HepG2 (cell line): Measurements from ENCODE around the gene CLDN7. TPM values are rescaled to one million over a fixed set of nuclear protein-coding genes. Genes with fewer than 3 reads are reported as not detected.
A peak's percentile ranks its signal among the peaks of the same experiment; 100 is the strongest.

Experiments
- ATAC-seq: fragments of 200-7000 bp; cut with Tn5 transposase; 3 replicates; pipeline ENCODE4 v1.9.1; 2020; ENCODE audit warnings: mild to moderate bottlenecking, moderate library complexity
- BruUV-seq: library from RNA; stranded (reverse); fragments of 400-500 nt; replicated peaks from 2 replicates; lab custom pipeline; 2021; lab: Mats Ljungman, UMichigan
- CTCF ChIA-PET: fragments of 300-600 bp; formaldehyde crosslinking; extraction: SDS; loops from one replicate; lab custom pipeline; 2021; ENCODE audit warnings: low total read pairs, inconsistent platforms, low intra/inter-chr PET ratio; lab: Yijun Ruan, JAX
- POLR2A ChIA-PET: fragments of 350-600 bp; sonication (Branson Sonifier 250); formaldehyde crosslinking; loops from one replicate; lab custom pipeline; 2020; ENCODE audit warnings: antibody characterized with exemption, inconsistent platforms; lab: Yijun Ruan, JAX
- DNase-seq: peaks from one replicate; pipeline ENCODE4 v3.0.0-alpha.2; 2015; ENCODE audit warnings: low spot score
- FAIRE-seq: peaks from 3 replicates; lab custom pipeline; 2011; peaks lifted over from hg19 to GRCh38; lab: Jason Lieb, UNC
- H2AFZ ChIP-seq: one replicate; pipeline ENCODE4 v1.6.1; 2011; ENCODE audit warnings: low read length, inconsistent platforms
- H3K27ac ChIP-seq: fragments of 300-600 bp; 3 replicates; pipeline ENCODE4 v1.8.0; 2011; ENCODE audit warnings: mixed run types, mild to moderate bottlenecking, mixed read lengths, low read length, inconsistent platforms; ENCODE audit not compliant: insufficient read depth; ENCODE audit errors: extremely low read length
- H3K27me3 ChIP-seq, 2 experiments: fragments of 200-600 bp in 1 of 2; 2 replicates in 1 of 2; 3 replicates in 1 of 2; pipeline versions ENCODE4 v1.6.0 to v1.8.0; 2011; ENCODE audit warnings: low read length in 2 of 2, mild to moderate bottlenecking in 2 of 2, moderate library complexity in 2 of 2, inconsistent platforms in 1 of 2; ENCODE audit not compliant: insufficient read depth in 2 of 2, control insufficient read depth in 1 of 2
- H3K36me3 ChIP-seq, 2 experiments: fragments of 200-600 bp in 1 of 2; replicated peaks in 1 of 2; 2 replicates in 1 of 2; 3 replicates in 1 of 2; pipeline versions ENCODE4 v1.5.1 to v1.8.0; 2011; ENCODE audit warnings: low read length in 2 of 2, inconsistent platforms in 1 of 2; ENCODE audit not compliant: insufficient read depth in 2 of 2, control insufficient read depth in 1 of 2
- H3K4me1 ChIP-seq: 2 replicates; pipeline ENCODE4 v1.5.1; 2012; ENCODE audit warnings: low read length, inconsistent platforms; ENCODE audit not compliant: insufficient read depth
- H3K4me2 ChIP-seq: 2 replicates; pipeline ENCODE4 v1.6.0; 2011; ENCODE audit warnings: low read depth, low read length, inconsistent platforms
- H3K4me3 ChIP-seq, 3 experiments: fragments of 200-600 bp in 1 of 3; sonication (generic), shearing (Covaris generic) in 1 of 3; replicated peaks in 1 of 3; 2 replicates each; pipeline ENCODE4 v1.5.1; 2011 to 2016; ENCODE audit warnings: low read length in 3 of 3, inconsistent platforms in 2 of 3, low read depth in 2 of 3, mild to moderate bottlenecking in 2 of 3, control low read depth in 1 of 3, mixed read lengths in 1 of 3; ENCODE audit not compliant: insufficient read depth in 1 of 3
- H3K79me2 ChIP-seq: one replicate; pipeline ENCODE4 v1.6.1; 2011; ENCODE audit warnings: low read length, inconsistent platforms; ENCODE audit not compliant: insufficient read depth
- H3K9ac ChIP-seq: 2 replicates; pipeline ENCODE4 v1.6.0; 2011; ENCODE audit warnings: mild to moderate bottlenecking, low read depth, low read length, inconsistent platforms; ENCODE audit not compliant: insufficient read depth
- H3K9me3 ChIP-seq: 2 replicates; pipeline ENCODE4 v1.5.1; 2012; ENCODE audit warnings: mild to moderate bottlenecking, low read length
- H4K20me1 ChIP-seq: 2 replicates; pipeline ENCODE4 v1.6.0; 2011; ENCODE audit warnings: inconsistent platforms, mild to moderate bottlenecking, low read length, moderate library complexity; ENCODE audit not compliant: insufficient read depth
- AGO1 ChIP-seq: fragments of 200-400 bp; formaldehyde crosslinking; IDR thresholded peaks from 2 replicates; pipeline ENCODE4 v1.6.1; 2017; ENCODE audit warnings: mild to moderate bottlenecking, low read depth, low read length, moderate library complexity; ENCODE audit not compliant: poor library complexity, severe bottlenecking
- AGO2 ChIP-seq: fragments of 200-400 bp; formaldehyde crosslinking; optimal IDR thresholded peaks from 2 replicates; pipeline ENCODE3; 2017; ENCODE audit warnings: mild to moderate bottlenecking, low read depth, low read length, moderate library complexity
- CAMTA2 ChIP-seq: sonication (generic); formaldehyde crosslinking; IDR thresholded peaks from 2 replicates; pipeline ENCODE4 v1.4.0; 2020; ENCODE audit warnings: mild to moderate bottlenecking, missing genetic modification reagents, borderline replicate concordance
- POLR2G ChIP-seq: fragments of 200-400 bp; formaldehyde crosslinking; IDR thresholded peaks from 2 replicates; pipeline ENCODE4 v1.6.1; 2018; ENCODE audit warnings: mild to moderate bottlenecking, low read depth, low read length, moderate library complexity
- RBFOX2 ChIP-seq: fragments of 200-400 bp; formaldehyde crosslinking; IDR thresholded peaks from 2 replicates; pipeline ENCODE4 v1.6.1; 2017; ENCODE audit warnings: low read depth, mild to moderate bottlenecking, low read length
- RBM22 ChIP-seq: fragments of 200-400 bp; formaldehyde crosslinking; optimal IDR thresholded peaks from 2 replicates; pipeline ENCODE3; 2017; ENCODE audit warnings: mild to moderate bottlenecking, low read length, moderate library complexity
- SOX6 ChIP-seq, 2 experiments: fragments of 450-650 bp in 1 of 2; sonication (generic) in 1 of 2; formaldehyde crosslinking in 1 of 2; IDR thresholded peaks; 2 replicates each; pipeline versions ENCODE4 v1.4.0 to v1.6.1; 2017 to 2020; ENCODE audit warnings: antibody characterized with exemption in 1 of 2, mild to moderate bottlenecking in 1 of 2, missing genetic modification reagents in 1 of 2
- UBTF ChIP-seq: sonication (generic); formaldehyde crosslinking; IDR thresholded peaks from 2 replicates; pipeline ENCODE4 v1.4.0; 2020; ENCODE audit warnings: mild to moderate bottlenecking, missing genetic modification reagents
- ZBTB14 ChIP-seq: sonication (generic); formaldehyde crosslinking; IDR thresholded peaks from 2 replicates; pipeline ENCODE4 v1.4.0; 2020; ENCODE audit warnings: missing genetic modification reagents
- ZNF709 ChIP-seq: sonication (generic); formaldehyde crosslinking; IDR thresholded peaks from 2 replicates; pipeline ENCODE4 v1.5.0; 2020; ENCODE audit warnings: mild to moderate bottlenecking, missing genetic modification reagents
- WGBS: methylation state at CpG from one replicate; pipeline ENCODE4 v1.1.6; 2017; ENCODE audit warnings: low lambda C conversion rate; 5-methylcytosine and 5-hydroxymethylcytosine counted together
- in situ Hi-C: cut with HindIII; loops from 2 replicates; pipeline ENCODE4 v1.10.0; 2017; ENCODE audit warnings: low pct_unique_long_range_greater_than_20kb; ENCODE audit not compliant: extremely low pct_ligation_motif_present
- intact Hi-C: fragments of 100-400 bp; cut with micrococcal nuclease; formaldehyde crosslinking; loops from one replicate; pipeline ENCODE4 v1.10.0; 2022; ENCODE audit not compliant: unreplicated experiment
- polyA plus RNA-seq, 8 experiments: library from polyadenylated mRNA; depleted of rRNA in 3 of 8; stranded (reverse) in 7 of 8; unstranded in 1 of 8; fragments of >200 nt; fragmentation: Illumina TruSeq in 4 of 8; extraction: Trizol in 4 of 8; gene quantifications; 2 replicates each; pipeline versions ENCODE4 v1.2.1 to v1.2.3, GENCODE V29; 2011 to 2016; ENCODE audit warnings: low read depth in 4 of 8, missing spikeins in 1 of 8, mixed read lengths in 1 of 8; ENCODE audit not compliant: insufficient read depth in 1 of 8
- total RNA-seq, 5 experiments: library from RNA; depleted of rRNA; stranded (reverse); fragments of >200 nt; fragmentation: Illumina TruSeq; extraction: Trizol; gene quantifications; 2 replicates each; pipeline ENCODE4 v1.2.3, GENCODE V29; 2016; ENCODE audit warnings: low read depth in 1 of 5
- TF ChIP-seq, protein P1 (sequence below): sonication (generic); formaldehyde crosslinking; IDR thresholded peaks from 2 replicates; pipeline ENCODE4 v1.5.1; 2020; ENCODE audit warnings: missing genetic modification reagents, mild to moderate bottlenecking, borderline replicate concordance
- TF ChIP-seq, protein P2 (sequence below): sonication (generic); formaldehyde crosslinking; IDR thresholded peaks from 2 replicates; pipeline ENCODE4 v1.5.0; 2020; ENCODE audit warnings: mild to moderate bottlenecking, missing genetic modification reagents

The CLDN7 gene
- total and polyA plus RNA-seq, 2 of the 13 experiments (the other 11 are each of a cell fraction or from before 2014, with no cell fraction given) = not detected

DNA sequence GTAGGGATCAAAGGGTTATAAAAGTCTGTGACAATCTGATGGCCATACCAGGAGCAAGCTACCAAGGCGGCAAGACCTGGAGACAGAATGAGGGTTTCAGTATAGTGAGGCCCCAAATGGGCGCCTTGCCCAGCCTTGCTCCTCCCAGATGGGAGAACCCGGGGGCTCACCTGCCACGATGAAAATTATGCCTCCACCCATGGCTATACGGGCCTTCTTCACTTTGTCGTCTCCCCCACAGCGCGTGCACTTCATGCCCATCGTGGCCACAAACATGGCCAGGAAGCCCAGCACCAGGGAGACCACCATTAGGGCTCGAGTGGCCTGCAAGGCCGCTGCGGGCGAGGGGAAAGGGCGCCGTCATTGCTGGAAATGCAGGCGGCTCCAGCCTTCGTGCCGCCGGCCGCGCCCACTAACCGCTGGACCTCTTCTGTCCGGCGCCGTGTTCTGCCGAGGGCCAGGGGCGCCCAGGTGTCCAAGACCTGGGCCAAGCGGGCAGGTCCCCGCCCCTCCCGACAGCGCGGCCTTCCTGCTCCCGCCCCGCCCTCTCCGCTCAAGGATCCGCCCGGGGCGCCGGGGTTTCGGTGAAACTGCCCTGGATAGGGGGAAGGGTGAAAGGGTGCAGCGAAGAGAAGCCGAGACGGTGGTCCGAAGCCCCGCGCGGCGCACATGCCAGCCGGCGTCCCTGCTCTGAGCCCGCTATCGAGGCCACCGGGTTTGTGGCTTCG, 1.5 kb downstream of the CLDN7 start:
- Histone ChIP-seq H3K36me3 (0 out of 5 replicates have a peak, but pooled peaks cover 0 to 3% of the 10 kb centered on the region in 2 experiments), H4K20me1 (no peaks in the 10 kb centered on the region), H3K9ac (no peak overlapping the region), H3K4me3 (no peak overlapping the region), H3K27ac (no peak overlapping the region), H3K79me2 (no peaks in the 10 kb centered on the region), H3K4me1 (peaks cover 62% of the 10 kb centered on the region), H3K27me3 (no peaks in the 10 kb centered on the region), H3K9me3 (no peaks in the 10 kb centered on the region), H3K4me2 (no peak overlapping the region), H2AFZ (no peak overlapping the region)
- in situ Hi-C loops = no loop called here
- FAIRE-seq = no peak
- ChIA-PET POLR2A (interaction anchor here (1.2 kb wide), 1 partner anchor 10 kb away, joined by 4 read pairs; no protein-coding TSS in a partner anchor), CTCF (no interaction called here)
- BruUV-seq = no TSS peak
- WGBS = 95% methylated on average over 39 of the region's 54 CpGs
- DNase-seq = no peak
- intact Hi-C loops = no loop called here
- no peak for TF ChIP-seq CAMTA2 (CRISPR knock-in tag)
- TF ChIP-seq SOX6 (IDR thresholded peaks at IDR 0.05) = no peak
- TF ChIP-seq SOX6 (CRISPR knock-in tag; IDR thresholded peaks at IDR 0.05) = 0 out of 2 replicates have a peak, but pooled peaks have one; percentile 12
- no peak for TF ChIP-seq UBTF (CRISPR knock-in tag)
- TF ChIP-seq ZBTB14 (CRISPR knock-in tag) = no peak
- TF ChIP-seq AGO2 = peak; percentile 87
- TF ChIP-seq, protein P1, sequence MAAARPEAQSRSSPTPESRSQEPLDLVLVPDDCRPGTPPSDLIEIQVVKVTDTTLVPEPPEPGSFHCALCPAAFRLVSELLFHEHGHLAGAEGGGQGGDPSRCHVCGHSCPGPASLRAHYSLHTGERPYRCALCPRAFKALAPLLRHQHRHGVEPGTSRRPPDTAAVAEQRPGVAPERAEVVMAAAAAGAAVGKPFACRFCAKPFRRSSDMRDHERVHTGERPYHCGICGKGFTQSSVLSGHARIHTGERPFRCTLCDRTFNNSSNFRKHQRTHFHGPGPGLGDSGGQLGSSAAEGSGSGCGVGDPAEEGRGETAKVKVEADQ (CRISPR knock-in tag) = no peak
- peak; percentile 1 for TF ChIP-seq AGO1
- TF ChIP-seq, protein P2, sequence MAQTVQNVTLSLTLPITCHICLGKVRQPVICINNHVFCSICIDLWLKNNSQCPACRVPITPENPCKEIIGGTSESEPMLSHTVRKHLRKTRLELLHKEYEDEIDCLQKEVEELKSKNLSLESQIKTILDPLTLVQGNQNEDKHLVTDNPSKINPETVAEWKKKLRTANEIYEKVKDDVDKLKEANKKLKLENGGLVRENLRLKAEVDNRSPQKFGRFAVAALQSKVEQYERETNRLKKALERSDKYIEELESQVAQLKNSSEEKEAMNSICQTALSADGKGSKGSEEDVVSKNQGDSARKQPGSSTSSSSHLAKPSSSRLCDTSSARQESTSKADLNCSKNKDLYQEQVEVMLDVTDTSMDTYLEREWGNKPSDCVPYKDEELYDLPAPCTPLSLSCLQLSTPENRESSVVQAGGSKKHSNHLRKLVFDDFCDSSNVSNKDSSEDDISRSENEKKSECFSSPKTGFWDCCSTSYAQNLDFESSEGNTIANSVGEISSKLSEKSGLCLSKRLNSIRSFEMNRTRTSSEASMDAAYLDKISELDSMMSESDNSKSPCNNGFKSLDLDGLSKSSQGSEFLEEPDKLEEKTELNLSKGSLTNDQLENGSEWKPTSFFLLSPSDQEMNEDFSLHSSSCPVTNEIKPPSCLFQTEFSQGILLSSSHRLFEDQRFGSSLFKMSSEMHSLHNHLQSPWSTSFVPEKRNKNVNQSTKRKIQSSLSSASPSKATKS (CRISPR knock-in tag) = no peak
- TF ChIP-seq POLR2G = peak; percentile 60; the same call in 1 of the 2 replicates
- TF ChIP-seq RBFOX2 = peak; percentile 48
- peak; percentile 47 for TF ChIP-seq RBM22
- TF ChIP-seq ZNF709 (CRISPR knock-in tag) = no peak
- no peak for ATAC-seq
